GM19467 (cell line): ENCODE data around the gene C22orf31.
"Not testable (repeated sequence)": the region's sequence is repeated elsewhere in the genome, so short reads cannot be mapped to it uniquely, and the experiment has no call there.

ENCODE experiments used
- ATAC-seq: cut with Tn5 transposase; IDR thresholded peaks from one replicate; pipeline ENCODE4 v1.9.1; 2021; ENCODE audit warnings: mild to moderate bottlenecking, moderate library complexity; ENCODE audit not compliant: unreplicated experiment

C22orf31 gene

DNA sequence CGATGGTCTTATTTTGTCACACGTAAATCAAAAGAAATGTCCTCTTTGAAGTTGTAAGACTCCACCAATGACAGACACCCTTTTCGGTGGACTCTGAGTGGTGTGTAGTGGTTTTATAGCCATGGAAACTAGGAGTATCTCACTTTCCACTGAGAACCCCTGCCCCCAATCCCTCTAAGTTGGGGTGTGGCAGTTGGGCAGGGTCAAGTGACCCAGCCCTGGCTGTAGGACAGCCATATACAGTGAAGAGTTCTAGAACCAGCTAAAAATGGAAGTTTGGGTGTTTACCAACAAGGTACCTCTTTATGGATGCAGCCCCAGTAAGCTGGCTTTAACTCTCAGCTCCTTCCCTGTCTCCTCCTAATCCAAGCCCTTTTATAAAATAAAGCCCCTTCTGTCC is 5.2 kb downstream of the C22orf31 start:
- no peak for ATAC-seq

DNA sequence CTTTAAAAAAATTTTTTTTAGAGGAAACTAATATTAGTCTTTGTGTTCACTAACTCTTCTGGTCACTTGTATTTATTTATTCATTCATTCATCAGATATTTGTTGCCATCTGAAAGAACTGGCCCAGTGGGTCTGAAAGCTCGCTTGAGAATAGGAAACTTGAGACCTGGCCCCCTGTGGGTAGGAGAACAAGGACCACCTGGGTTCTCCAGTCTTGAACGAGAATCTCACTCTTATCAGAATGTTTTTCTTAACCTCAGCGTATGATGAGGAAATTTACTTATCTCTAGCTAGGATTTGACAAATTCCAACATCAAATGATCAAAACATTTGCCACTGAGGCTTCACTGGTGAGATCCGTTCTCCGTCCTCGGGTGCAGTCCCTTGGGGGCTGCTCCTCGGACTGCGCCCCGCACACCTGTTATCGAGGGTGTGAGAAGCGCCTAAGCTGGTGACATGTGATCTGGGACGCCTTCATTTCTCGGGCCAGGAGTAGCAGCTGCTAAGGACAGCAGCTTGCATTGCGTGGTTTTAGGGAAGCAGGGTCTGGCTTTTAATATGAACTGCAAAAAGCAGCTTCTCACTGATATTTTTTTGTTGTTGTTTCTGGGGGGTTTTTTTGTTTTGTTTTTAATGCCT is 6.3 kb downstream of the C22orf31 start:
- ATAC-seq, result no peak

DNA sequence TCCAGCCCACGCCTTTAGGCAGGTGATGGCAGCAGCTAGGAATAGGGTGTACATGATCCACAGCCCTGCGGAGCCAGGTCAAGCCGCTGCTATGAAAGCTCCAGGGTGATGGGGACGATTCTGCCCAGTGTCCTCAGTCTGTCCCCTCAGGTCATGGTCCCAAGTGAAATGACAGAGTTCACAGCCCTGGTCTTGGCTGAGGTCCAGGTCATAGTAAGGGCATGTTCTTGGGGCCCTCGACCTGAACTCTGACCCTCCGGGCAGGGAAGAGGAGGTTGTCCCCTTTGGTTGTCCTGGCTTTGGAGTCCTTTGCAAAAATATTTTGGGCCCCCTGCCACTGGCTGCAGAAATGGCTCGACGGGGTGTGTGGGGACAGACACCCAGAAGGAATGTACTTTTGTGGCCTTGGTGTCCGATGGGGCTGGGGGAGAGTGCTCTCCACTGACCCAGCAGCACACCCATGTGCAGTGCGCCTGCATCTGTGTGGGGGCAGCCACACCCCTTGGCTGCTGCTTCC is 7.3 kb downstream of the C22orf31 start:
- ATAC-seq, result no peak

DNA sequence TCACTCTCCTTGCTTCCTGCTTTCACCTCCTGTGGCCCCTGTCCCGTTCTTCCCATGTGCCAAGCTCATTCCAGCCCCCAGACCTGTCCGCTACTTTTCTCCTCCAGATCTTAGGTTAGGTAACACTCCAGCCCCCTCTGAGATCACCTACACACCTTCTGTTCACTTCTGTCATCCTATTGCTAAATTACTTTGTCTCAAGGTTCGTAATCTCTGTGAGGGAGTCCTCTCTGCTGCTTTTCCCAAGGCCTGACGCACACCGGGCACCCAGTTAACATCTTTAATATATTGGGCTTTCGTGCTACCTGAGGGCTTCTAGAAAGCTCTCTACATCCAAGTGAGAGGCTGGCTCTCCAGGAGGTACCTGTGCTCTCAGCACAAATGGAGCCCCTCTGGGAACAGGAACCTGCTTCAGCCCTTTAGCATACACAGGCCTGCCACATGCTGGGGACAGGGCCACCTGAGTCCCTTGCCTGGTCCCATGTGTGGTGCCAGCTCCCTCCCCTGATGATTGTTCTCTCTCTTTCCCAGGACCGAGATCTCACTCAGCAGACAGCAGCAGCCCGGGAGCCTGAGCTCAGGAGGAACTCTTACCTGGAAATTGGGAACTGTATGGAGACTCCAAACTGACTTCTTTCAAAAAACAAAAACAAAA is 8.5 kb downstream of the C22orf31 start:
- ATAC-seq, result no peak

DNA sequence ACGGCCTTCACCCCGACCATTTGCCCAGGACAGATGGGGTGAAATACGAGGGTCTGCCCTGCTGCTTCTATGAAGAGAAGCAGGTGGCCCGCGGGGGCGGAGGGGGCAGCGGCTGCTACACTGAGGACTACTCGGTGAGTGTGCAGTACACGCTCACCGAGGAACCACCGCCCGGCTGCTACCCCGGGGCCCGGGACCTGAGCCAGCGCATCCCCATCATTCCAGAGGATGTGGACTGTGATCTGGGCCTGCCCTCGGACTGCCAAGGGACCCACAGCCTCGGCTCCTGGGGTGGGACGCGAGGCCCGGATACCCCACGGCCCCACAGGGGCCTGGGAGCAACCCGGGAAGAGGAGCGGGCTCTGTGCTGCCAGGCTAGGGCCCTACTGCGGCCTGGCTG is 11.2 kb downstream of the C22orf31 start:
- no peak for ATAC-seq

DNA sequence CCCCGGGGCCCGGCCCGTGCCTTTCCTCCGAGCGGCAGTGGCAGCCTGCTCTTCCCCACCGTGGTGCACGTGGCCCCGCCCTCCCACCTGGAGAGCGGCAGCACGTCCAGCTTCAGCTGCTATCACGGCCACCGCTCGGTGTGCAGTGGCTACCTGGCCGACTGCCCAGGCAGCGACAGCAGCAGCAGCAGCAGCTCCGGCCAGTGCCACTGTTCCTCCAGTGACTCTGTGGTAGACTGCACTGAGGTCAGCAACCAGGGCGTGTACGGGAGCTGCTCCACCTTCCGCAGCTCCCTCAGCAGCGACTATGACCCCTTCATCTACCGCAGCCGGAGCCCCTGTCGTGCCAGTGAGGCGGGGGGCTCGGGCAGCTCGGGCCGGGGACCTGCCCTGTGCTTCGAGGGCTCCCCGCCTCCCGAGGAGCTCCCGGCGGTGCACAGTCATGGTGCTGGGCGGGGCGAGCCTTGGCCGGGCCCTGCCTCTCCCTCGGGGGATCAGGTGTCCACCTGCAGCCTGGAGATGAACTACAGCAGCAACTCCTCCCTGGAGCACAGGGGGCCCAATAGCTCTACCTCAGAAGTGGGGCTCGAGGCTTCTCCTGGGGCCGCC is 11.9 kb downstream of the C22orf31 start:
- no peak for ATAC-seq

DNA sequence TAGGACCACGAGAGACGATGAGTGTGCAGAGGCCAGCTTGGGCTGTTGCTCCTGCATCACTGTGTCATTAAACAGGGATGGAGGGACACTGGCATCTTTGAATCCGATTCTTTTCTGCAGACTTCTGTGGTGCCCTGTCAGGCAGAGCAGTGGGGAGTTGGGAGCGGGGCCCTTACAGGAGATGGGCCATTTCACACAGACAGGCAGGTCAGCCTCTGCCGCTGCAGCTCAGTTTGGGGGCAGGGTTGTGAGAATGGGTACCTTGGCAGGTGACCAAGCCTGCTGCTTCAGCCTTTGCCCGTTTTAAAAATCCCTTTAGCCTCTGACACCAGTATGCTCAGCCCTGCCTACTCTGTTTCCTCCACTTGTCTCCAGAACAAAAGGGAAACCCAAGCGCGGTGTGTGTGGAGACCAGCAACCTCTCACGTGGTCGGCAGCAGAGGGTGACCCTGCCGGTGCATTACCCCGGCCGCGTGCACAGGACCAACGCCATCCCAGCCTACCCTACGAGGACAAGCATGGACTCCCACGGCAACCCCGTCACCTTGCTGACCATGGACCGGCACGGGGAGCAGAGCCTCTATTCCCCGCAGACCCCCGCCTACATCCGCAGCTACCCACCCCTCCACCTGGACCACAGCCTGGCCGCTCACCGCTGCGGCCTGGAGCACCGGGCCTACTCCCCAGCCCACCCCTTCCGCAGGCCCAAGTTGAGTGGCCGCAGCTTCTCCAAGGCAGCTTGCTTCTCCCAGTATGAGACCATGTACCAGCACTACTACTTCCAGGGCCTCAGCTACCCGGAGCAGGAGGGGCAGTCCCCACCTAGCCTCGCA is 12.6 kb downstream of the C22orf31 start:
- ATAC-seq, result no peak

DNA sequence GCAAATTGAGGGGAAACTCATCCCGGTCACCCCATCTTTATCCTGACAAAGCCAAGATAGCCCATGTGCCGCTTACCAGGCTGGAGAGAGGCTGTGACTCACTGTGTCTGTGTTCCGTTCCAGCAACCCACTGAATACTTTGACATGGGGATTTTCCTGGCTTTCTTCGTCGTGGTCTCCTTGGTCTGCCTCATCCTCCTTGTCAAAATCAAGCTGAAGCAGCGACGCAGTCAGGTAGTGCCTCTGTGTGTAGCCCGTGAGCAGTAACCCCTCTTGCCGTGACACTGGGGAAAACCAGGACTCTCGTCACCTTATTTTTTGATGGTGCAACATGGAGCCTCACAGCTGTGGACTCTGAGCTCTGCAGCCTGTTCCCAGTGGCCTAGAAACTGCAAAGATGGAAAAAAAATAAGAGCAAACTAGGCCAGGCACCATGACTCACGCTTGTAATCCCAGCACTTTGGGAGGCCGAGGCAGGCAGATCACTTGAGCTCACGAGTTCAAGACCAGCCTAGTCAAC is 16.9 kb downstream of the C22orf31 start:
- ATAC-seq, result no peak

DNA sequence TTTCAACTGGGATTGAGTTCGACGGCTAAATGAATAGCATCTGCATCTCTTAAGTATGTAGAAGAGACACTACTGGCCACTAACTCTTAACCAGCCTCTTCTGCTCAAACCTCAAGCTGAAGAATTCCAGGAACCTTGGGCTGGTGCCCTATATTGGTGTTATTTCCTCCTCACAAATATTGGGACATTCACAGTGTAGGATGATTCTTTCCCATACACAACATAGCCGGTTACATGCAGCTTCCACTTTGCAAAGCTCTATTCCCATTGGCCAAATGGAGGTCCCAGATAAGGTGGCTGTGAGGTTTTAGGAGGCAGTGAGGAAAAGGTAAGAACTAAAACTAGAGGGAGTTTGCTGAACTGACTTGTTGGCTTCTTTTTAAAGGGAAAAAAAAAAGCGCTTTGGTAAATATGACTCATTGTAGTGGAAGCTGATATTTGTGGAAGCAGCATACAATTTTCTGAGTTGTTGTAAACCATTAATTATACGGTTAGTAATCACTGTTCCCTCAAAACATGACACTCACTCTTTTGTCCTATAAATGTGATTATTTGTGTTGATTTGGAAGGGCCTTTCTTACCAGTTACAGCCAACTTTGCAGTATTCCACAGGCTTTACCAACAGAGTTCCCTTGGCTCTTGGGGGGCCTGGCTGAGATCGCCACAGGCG is 17.6 kb downstream of the C22orf31 start:
- no peak for ATAC-seq

DNA sequence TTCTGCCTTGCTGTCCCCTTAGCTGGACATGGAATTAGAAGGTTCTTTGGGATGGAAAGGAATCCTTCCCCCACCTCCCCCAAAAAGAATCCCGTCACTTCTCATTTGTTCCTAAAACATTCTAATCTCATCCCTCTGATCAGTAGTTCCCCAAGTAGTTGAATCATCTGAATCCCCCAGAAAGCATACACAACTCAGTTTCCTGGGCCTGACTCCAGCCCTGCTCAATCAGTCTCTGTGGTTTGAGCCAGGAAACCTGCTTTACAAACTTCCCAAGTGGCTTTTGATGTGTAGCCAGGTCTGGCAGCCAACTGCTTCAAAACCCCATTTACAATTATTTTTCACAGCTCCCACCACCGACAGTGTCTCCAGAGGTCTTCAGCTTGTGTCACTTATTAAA is 20.2 kb downstream of the C22orf31 start:
- ATAC-seq, result no peak

DNA sequence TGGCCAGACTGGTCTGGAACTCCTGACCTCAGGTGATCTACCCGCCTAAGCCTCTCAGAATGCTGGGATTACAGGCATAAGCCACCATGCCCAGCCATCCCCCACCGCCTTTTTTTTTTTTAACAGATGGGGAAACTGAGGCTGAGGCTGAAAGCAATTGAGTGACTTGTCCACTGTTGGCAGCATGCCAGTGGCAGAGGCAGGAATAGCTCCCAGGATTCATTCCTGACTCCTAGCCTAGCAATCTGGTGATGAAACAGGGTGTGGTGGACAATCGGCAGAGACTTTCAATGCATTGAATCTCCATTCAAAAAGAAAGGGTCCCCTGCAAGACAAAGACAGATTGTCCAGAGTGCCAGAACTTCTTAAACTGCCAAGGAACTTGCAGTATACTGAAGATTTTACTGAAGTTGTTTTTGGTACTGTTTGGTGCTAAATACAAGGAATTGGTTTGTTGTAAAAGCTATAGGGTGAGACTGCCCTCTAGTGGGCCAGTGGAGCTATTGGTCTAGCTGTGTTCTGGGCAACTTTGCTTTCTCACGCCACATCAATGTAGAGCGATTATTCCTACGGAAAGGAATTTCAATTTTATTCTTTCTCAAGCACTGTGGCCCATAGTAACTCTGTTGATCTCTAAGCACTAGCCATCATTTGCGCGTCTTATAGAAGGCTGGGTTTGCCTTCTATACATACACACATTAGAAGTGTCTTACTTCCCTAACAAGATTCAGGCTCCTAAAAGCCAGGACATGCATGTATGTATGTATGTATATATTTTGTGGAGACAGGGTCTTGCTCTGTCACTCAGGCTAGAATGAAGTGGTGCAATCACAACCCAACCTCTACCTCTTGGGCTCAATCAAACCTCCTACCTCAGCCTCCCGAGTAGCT is 21.0 kb downstream of the C22orf31 start:
- no peak for ATAC-seq

DNA sequence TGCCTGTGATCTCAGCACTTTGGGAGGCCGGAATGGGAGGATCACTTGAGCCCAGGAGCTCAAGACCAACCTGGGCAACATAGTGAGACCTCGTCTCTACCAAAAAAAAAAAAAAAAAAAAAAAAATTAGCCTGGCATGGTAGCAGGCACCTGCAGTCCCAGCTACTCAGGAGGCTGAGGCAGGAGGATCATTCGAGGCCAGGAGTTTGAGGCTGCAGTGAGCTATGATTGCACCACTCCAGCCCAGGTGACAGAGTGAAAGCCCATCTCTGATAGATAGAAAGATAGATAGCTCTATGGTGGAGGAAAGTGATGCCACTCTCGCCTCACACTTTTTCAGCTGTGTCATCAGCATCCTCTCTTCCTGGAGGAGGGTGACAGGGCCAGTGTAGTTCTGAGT is 21.9 kb downstream of the C22orf31 start:
- not testable (repeated sequence) for ATAC-seq

DNA sequence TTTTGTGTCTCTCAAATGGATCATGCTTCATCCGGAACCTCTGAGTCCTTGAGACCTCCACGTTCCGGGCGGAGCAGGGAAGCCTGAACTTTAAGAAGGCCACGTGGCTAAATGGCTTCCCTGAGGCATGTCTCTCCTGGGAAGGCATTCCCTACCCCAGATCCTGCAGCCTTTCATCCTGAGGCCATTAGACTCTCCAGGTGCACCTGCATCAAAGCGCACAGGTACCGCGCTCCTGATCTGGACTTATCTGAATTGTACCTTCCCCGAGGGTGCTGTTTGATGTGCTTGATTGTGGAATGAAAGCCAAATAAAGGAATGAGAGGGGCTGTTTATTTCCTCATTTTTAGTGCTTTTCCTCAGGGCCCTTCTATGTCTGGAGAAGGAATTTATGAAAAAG is 22.5 kb downstream of the C22orf31 start:
- ATAC-seq, result no peak

DNA sequence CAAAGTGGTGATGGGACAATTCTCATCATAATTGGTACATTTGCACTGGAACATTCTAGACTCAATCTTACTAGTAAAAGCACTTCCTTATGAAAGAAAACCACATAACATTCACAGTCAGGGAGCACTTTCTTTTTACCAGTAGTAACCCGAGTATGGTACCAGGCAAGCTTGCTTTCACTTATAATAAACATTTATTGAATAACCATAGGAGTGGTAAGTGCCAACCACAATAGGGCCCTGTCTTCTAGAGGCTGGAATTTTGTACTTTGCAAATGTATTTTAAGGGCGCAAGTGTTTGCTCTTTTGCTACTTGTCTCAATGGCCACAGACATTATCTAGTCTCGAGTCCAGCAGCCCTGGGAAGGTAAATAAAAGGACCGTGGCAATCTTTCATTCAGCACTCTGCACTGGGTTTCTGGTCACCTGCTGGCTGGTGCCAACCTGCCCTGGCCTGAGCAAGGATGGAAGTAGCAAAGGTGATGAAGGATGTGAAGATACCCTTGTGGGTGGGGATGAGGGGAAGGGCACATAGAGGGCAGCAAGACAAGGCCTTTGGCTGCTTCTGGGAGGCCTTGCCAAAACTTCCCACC is 24.2 kb downstream of the C22orf31 start:
- no peak for ATAC-seq

DNA sequence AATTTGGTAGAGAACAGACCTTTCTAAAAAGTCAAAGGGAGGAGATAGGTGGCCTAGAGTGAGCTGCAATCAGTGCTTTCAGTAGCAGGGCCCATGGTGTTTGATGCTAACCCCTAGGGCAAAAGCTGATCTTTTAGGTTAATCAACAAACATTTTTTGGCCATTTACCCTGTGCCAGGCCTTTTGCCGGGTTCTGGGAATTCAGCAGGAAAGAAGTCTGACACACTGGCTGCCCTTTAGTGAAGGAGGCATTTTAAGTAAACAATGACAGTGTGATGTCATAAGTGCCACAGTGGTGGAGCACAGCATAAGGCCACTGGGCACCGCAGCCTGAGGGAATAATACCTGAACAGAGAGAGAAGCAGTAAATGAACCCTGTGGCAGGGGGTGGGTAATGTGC is 29.0 kb downstream of the C22orf31 start:
- ATAC-seq, result no peak

DNA sequence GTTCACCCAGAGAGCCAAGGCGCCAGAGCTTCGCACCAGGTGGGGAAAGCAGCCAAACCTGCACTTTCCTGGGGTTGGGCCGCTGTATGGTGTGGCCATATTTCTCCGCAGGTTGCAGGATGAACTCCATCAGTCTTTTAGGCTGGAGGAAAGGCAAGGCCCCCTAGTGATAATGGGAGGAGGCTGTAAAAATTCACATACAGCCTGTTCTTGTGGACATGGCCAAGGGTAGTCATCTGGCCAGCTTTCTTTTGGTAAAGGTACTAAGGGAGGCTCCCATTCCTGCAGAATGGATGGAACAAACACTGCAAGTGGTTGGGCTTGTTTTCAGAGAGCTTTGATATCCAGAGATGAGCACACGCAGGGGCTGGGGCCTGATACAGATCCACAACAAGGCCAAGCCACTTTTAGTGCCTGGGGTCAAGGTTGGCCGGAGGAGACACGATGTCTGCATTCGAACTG is 29.6 kb downstream of the C22orf31 start:
- ATAC-seq, result no peak

DNA sequence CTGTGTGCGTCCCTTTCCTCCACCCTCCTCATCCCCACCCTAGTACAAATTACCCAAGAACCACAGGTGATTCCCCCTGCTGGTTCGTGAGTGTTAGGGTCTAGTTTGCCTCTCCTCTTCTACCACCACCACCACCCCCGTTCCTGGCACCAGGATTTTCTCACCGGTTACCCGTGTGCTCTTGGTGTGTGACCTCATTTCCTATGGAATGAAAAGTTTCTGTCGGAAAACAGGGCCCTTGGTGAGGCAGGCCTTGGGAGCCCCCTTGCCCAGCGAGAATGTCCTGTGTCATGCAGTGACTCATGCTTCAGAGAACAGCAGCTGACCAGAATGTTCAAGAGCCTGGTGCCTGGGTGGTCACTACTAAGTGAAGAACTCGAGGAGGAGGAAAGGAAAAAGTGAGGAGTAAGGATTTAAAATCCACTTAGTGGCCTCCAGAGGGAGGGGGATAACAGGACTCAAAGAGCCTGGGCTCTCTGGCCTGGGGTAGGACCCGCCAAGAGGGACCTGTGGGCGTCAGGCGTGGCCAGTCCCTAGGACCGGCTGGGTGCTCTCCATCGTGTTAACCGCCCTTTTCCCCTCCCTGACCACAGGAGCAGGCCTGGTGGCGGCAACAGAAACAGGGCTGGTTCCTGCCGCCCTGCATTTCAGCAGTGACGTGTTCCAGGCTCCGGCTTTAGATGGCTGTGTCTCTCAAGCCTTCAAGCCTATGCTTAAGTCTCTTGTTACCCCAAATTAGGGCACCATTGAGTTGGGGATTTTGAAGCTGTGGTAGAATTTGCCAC is 30.2 kb downstream of the C22orf31 start:
- no peak for ATAC-seq

DNA sequence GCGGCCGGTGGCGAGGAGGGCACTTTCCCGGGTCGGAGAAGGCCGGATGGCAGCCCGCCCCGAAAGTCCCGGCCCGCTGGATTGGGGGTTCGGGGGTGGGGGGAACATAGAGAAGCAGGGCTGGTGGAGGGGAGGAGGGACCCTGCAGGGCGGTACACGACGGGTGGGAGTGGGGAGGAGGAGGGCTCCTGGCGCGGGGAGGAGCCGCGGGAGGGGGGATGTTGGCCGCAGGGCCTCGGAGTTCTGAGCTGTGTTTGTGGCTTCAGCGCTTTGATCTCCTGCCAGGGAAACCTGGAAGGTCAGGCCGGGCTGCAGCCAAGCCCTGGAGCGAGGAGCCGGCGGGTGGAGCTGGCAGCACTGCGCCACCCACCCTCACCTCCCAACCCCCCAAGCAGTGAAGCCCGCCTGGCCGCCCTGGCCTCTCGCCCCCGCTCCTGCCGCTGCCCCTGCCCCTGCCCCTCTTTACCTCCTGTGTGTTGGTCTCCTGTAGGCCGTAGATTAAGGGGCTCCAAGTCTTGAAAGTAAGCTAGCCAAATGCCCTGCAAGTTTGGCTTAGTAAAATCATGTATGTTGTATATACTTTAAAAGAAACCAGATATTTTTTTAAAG is 30.9 kb downstream of the C22orf31 start:
- ATAC-seq, result no peak
